ENCODE measurements around the gene PFKFB4.

Gene PFKFB4

DNA sequence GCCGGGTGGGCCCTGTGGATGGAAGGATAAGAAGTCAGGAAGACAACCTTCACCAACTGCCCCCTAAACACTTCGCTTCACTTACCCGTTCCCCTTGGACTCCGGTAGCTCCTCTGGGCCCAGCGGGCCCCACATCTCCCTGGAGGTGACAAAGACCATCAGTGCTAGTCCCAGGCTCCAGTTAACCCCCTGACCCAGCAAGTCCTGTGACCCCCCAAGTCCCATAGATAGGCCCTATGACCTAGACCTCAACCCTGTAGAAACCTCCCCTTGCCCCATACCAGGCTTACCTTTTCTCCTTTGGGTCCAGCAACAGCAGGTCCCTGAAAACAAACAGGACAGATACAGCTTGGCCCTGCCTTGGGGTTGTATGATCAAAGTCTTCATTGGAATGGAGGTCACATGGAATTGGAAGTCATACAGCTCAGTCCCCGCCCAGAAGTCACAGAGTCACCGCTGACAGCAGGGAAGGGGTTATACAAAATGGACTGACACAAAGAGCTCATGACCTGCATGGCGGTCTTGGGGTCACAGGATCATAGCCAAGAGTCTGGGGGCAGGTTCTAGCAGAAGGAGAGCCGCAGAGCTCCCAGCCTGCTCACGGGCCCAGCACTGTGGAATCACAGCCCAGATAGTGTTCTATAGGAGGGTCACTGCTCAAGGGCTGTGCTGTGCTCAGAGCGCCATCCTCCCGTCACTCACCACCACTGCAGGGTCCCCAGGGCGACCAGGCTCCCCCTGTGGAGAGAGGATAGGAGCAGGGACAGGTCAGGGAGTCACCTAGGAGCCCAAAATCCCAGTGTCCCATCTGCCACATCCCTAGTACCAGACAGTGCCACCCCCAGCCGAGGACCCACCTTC is 25.2 kb upstream of the PFKFB4 start:
- no peak for DNase-seq

DNA sequence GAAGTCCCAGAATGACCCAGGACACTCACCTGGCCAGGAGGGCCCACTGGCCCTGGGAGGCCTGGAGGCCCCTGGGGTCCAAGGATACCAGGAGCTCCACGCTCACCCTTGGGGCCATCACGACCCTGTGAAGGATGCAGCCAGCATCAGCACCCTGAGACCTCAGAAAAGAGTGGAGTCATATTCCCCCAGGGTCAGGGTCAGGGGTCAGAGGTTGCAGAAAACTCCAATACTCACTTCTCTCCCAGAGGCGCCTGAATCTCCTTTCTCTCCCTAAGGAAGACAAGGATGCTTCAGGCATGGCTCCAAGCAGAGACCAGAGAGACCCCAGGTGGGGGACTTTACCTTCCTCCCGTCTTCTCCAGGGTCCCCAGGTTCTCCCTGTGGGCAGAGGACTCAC is 20.0 kb upstream of the PFKFB4 start:
- no peak for DNase-seq

DNA sequence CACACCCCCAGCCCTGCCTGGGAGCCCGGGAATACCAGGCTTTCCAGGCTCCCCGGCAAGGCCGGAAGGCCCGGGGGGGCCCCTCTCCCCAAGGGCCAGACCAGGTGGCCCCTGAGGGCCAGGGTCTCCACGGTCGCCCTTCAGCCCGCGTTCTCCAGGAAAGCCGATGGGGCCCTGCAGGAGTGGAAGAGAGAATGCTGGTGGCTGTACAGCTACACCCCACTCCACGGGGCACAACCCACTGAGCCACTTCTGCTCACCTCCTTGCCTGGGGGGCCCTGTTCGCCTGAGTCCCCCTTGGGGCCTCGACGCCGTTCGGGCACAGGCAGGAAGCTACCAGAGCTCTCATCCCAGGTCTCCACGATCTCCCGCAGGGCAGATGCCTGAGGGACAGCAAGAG is 18.8 kb upstream of the PFKFB4 start:
- DNase-seq, result no peak

DNA sequence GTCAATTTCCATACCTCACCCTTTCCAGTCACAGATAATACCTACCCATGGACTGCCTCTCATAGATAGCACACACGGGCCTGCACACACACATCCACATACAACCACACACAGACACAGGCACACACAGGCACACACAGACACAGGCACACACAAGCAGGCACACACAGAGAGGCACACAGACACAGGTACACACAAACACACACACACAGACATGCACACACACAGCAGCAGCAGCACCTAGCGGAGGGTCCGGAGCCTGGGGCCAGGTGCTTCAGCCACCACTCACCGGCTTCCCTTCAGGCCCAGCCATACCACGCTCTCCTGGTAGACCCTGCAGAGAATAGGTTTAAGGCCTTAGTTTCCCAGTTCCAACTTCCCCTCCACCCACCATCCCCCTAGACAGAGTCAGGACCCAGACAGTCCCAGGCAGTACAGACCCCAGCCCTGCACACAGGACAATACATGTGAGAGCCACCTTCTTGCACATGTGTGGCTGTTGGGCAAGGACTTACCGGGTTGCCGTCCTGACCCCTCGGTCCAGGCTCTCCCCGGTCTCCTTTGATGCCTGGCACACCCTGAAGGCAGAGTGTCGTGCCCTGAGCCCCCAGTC is 17.5 kb upstream of the PFKFB4 start:
- DNase-seq, result no peak

DNA sequence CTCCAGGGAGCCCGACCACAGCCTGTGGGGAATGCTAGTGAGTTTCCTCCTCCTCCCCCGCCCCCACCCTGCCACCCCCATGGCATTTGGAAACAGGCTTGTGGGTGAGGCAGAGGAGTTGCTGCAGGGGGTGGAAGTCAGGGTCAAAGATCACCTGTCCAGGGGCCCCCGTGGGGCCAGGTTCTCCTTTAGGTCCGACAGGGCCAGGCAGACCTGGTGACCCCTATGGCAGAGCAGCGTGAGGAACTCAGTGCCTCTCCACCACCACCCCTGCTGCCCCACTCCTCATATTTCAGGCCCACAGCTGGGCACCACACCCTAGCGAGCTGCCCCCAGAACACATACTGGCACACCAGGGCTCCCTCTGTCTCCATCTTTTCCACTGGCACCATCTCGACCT is 15.9 kb upstream of the PFKFB4 start:
- DNase-seq, result no peak

DNA sequence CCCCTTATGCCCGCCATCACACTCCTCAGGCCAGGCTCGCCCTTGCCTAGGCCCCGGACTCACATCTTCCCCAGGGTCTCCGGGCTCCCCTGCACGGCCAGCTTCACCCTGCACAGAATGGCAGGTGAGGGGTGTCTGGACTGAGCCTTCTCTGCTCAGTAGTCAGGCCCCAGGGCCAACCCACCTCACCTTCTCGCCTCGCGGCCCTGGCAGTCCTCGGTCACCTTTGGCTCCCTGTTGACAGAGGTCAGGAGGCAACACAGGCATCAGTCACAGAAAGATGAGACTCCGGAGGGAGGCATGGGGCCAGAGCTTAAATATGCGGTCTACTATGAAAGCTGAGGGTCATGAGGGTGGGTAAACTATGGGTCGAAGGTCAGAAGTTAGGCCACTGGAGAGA is 15.3 kb upstream of the PFKFB4 start:
- no peak for DNase-seq

DNA sequence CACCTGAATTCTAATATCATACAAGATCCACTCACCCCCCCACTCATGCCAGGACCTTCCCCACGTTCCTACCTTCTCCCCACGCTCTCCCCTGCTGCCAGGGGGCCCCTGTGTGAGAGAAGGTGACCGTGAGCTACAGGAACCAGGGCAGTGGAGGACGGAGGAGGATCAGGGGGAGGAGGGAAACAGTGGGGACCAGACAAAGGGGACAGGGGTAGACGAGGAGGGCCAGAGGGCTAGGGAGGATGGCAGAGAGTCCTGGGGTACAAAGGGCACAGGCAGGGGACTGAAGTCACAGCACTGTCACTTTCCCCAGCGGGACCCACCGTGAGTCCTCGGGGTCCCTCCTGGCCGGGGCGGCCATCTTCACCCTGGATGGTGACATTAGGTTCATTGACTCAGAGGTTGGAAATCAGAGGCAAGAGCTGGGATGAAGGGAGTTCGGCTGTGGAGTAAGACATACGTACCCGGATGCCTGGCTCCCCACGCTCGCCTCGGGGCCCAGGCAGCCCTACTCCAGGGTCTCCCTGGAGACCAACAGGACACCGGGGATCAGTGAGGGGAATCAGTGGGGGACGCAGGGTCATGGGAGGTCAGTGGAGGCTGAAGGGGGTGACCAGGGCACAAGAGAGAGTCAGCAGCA is 13.3 kb upstream of the PFKFB4 start:
- DNase-seq, result no peak

DNA sequence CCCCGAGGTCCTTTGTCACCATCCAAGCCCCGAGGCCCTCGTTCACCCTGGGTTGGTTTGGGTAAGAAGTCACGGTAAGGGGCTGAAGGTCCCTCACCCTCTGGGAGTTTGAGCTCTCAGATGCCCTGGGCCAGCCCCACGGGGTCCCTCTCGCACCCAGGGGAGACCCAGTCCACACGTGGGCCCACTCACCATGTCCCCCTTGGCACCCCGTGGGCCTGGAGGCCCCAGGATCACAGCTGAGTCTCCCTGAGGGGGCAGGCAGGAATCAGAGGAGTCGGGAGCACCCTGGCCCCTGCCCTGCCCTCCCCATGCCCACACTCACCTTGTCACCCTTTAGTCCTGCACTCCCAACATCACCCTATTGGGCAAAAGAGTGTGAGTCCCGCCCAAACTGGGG is 12.8 kb upstream of the PFKFB4 start:
- no peak for DNase-seq

DNA sequence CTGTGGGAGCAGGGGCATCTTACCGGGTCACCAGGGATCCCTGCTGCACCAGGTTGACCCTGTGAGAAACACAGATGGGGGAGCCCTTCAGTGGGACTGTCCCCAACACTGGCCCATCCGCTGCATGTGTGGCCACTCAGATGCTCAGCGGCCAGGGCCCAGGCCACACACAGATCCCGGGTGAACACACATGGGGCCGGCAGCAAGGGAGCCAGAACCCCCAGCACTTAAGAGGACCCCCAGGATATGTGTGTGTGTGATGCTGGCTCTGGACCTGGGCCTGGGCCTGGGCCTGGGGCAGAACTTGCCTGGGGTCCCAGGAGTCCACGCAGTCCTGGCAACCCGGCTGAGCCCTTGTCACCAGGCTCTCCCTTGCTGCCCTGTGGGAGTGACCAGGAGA is 11.9 kb upstream of the PFKFB4 start:
- DNase-seq, result no peak

DNA sequence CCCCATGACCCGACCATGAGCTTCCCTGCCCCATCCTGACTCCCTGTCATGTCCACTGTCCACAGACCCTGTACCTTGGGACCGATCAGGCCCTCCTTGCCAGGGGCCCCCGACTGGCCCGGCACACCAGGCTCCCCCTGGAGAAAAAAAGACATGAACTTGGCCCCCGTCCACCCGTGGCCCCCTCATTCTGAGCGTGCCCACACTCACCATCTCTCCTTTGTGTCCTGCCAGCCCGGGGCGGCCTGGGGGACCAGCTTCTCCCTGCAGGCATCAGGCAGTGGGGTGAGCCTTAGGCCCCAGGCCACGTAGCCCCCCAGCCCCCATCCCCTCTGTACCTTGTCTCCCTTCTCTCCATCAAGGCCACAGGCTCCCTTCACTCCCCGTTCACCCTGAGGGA is 10.9 kb upstream of the PFKFB4 start:
- no peak for DNase-seq

DNA sequence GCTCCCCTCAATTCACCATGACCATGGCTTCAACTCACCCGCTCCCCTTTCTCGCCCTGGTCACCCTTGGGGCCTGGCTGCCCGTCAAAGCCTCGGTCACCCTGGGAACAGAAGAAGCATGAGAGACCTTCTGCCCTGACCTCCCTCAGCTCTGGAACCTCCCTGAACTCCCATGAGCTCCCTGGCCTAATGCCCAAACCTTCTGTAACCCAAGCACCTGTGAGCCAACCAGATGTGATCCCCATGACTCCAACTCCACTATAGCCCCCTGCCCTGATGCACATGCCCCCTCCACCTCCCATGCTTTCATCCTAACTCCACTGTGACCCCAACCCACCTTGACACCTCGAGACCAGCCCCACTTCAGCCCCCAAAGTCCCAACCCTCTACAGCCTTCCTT is 10.5 kb upstream of the PFKFB4 start:
- DNase-seq, result no peak

DNA sequence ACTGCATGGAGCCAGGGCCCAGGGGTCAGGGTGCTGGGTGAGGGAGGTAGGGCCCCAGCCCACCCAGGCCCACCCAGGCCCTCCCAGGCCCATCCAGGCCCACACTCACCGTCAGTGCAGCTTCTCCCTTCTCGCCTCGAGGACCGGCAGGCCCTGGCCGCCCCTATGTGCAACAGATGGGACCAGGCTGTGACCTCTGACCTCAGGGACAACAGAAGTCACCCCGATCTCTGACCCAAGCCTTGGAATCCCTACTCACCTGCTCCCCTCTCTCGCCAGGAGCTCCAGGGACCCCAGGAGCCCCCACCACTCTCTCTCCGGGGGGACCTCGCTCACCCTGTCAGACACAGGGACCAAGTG is 9.8 kb upstream of the PFKFB4 start:
- DNase-seq, result no peak

DNA sequence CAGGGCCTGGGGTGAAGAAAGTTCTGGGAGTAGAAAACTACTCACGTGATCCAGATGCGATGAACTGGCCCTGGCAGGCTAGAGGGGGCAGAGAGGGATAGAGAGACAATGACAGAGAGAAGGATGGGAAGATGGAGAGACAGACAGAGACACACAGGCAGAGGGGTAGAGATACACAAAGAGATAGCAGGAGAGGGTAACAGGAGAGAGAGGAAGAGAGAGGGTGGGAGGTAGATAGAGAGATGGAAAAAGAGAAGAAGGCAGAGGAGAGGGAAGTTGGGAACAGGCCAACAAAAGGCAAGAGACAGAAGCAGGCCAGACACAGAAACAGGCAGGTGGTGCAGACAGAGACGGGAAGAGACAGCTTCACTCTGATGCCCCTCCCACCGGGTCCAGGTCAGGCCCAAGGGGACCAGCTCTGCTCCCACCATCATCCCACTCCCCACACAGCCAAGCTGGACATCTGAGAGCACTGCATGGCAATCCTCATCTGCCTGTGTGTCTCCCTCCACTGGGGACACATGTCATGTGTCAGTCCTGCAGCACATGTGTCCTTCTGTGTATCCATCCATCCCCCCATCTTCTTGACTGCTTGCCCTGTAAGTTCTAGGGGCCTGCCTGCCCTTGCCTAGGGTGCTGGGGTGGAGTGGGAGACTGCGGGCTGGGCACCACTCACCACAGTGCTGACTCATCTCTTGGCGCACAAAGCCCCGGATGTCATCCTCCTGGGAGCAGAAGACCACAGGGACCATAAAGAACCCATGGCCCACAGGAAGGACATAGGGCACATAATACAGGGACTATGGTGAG is 9.2 kb upstream of the PFKFB4 start:
- DNase-seq, result no peak

DNA sequence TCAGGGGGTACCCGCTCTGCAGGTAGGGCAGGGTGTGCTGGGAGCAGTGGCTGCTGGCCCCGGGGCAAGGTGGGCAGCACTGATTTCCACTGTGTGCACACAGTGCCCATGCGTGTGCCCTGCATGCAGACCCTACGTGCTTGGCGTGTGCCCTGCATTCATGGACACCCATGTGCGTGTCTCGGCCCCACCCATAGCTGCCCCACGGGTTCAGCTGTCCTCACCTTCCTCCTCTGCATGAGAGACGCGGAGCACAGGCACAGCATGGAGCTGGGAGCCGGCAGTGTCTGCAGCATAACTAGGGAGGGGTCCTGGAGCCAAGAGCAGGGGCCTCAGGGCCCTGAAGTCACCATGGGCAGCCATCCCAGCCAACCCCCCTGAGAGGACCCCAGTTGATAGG is 8.6 kb upstream of the PFKFB4 start:
- no peak for DNase-seq

DNA sequence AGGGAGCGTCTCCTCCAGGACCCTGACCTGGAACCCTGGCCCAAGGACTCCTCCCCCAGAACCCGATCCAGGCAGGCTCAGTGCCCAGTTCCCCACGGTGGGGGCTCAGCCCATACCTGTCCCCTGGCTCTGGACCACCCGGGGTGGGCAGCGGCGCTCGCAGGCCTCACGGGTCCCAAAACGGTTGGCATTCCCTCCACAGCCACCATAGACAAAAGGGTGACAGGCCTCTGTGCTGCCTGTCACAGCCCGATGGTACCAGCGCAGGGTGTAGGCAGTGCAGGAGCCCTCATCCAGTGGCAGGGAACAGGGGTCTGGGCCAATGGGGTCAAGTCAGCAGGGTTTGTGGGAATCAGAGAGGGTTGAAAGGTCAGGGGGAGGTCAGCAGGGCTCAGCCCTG is 8.1 kb upstream of the PFKFB4 start:
- no peak for DNase-seq

DNA sequence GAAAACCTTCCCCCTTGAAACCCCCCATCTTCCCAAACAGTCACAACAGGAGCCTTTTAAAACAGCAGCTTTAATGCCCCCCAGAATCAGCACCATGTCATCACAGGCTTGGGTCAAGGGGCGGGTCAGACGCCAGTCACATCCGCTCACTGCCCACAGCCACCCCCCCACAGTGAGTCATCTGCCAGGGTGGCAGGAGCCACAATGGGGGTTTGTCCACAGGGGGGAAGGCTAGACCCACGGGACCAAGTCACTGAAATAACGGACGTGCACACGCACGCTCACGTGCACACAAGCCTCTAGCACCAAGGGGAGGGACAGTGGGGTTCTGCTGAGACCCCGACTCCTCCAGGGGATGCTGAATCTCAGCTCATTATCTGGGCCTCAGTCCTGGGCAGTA is 7.4 kb upstream of the PFKFB4 start:
- no peak for DNase-seq

DNA sequence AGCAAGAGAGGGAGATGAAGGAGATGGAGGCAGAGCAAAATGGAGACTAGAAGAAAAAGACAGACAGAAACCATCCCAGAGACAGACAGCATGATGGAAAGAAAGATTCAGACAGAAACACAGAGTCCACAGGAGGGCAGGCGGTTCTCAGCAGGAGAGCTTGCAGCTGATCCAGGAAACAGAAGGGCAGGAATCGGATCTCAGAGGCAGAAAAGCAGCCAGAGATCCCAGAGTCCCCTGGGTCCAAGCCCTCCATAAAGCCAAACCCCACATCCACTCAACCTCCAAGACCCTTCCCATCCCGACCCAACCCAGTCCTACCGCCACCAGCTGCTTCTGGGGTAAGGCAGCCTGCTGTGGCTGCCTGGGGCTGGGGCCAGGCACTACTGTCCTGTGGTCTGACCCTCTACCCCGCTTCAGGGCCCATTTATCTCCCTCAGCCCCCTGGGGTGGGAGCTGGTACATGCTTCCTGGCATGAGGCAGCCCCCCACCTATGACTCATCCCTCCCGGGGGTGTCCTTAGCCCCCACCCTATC is 6.8 kb upstream of the PFKFB4 start, which contains the start of gene UCN2:
TSS of gene UCN2 (minus strand) at position 400 of the 537 bp plus-strand sequence. CDS start 657 bp downstream, outside the sequence.
- DNase-seq, result no peak

DNA sequence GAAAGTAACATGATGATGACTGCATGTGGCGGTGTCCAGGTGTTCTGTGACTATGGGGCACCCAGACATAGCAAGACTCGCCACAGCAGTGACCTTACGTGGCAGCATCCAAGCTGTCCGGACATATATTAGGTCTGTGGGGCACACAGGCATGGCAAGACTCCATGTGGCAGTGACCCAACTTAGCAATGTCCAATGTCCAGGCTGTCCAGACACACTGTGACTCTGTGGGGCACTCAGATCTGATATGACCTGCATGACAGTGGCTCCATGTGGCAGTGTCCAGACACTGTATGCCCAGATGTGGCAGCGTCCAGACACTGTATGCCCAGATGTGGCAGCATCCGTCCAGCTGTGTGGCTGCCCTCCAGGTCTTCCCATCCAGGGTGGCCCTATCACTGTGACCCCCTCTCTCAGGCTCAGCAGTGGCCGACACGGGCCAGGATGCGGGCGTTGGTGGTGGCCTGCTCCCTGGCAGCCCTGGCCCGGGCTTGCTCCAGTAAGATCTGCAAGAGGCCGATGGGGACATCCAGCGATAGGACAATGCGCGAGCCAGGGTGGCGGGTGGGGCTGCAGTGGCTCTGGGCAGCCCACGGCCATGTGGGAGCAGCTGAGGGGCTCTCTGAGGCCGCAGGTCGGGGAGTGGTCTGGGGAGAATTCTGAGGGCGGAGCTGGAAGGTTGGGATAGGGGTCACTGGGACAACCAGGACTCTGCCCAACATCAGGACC is 5.9 kb upstream of the PFKFB4 start:
- no peak for DNase-seq

DNA sequence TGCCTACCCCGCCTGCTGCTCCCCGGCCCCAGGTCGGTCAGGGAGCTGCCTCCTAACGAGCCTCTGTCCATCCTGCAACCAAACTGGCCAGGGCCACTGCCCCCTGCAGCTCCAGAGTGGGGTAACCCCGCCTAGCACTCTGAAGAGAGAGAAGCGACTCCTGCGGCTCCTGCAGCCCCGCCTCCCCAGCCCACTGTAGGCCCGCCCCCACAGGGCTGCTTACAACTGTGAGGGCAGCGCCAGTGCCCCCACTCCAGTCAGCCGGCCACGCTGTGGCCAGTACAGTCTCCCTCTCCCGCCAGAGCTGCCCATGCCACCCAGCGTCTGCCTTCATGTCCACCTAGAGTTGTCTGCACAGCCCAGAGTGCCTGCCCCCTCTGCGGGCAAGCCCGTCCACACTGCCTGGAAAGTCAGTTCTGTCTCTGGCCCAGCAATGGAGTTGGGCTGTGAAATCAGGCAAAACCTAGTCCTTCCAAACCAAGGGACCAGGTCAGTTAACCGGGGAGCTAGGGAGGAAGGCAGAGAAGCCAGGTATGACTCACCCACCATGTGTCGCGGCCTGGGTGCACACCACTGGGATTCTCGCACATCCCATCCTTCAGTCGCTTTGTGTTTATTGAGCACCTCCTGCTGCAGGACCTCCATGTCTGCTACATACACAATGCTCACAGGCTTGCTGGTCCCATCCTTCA is 4.6 kb upstream of the PFKFB4 start:
- DNase-seq, result no peak

DNA sequence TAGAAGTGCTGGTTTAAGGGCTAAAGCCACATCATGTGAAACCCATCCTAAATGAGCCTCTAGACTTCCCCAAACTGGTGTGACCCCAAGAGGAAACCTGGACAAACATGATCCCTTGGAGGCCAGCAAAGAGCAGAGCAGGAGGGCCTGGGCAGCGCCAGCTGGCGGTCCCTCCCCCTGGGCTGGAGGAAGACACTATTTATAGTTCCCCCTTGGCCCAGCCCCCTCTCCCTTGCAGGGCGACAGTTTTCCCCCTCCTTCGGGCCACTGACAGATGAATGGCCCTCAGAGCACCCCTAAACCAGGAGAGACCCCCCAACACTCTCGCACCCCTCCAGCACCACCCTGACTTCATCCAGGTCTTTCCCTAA is 4.0 kb upstream of the PFKFB4 start:
- DNase-seq, result no peak

DNA sequence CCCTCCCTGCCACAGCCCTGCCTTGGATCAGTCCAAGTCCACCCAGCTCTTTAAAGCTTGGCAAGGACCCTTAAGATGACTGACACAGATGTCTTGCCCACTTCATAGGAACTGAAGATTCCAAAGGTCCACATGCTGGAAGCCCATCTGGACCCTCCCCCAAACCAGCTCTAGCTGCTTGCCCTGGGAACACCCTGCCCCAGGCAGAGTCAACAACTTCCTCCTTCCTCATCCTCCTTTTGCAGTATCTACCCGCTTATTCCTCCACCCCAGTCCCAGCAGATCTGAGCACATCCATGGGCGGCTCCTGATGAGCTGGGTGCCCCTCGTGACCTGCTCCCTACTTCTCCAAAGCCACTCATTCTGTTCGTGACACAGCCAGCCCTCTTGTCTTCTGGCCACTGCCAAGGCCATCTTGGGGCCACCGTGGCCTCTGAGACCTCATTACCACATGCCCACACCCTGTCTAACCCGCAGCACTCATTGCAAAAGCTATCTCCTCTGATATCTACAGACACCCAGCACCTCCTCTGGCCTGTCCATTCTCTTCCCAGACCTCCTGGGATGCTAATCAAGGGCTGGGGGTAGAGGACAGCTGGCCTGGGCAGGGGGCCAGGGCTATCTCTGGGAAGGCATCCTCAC is 2.0 kb upstream of the PFKFB4 start:
- no peak for DNase-seq
